MM.1S (cell line): Measurements from ENCODE around the gene CAMK2G.

Source experiments
- DNase-seq: peaks from one replicate; pipeline ENCODE4 v3.0.0-alpha.2; 2015
- H2AFZ ChIP-seq: fragments of 300-600 bp; sonication (generic); 2 replicates; pipeline ENCODE4 v1.6.0; 2016; ENCODE audit warnings: antibody characterized with exemption, low read length
- H3F3A ChIP-seq: fragments of 300-600 bp; sonication (generic); 2 replicates; pipeline ENCODE4 v1.6.1; 2016; ENCODE audit warnings: mild to moderate bottlenecking, antibody characterized with exemption, low read length, moderate library complexity, mixed read lengths; ENCODE audit not compliant: insufficient read depth
- H3K27ac ChIP-seq: fragments of 300-600 bp; sonication (generic); 2 replicates; pipeline ENCODE4 v1.5.1; 2016; ENCODE audit warnings: mild to moderate bottlenecking, low read length
- H3K27me3 ChIP-seq: fragments of 300-600 bp; sonication (generic); replicated peaks from 2 replicates; pipeline ENCODE4 v1.6.0; 2016; ENCODE audit warnings: low read length; ENCODE audit not compliant: insufficient read depth
- H3K36me3 ChIP-seq: fragments of 300-600 bp; sonication (generic); replicated peaks from 2 replicates; pipeline ENCODE4 v1.6.1; 2016; ENCODE audit warnings: mild to moderate bottlenecking, low read length, mixed read lengths; ENCODE audit not compliant: insufficient read depth
- H3K4me1 ChIP-seq: fragments of 300-600 bp; sonication (generic); 2 replicates; pipeline ENCODE4 v1.6.1; 2016; ENCODE audit warnings: low read length, mixed read lengths
- H3K4me2 ChIP-seq: fragments of 300-600 bp; sonication (generic); 2 replicates; pipeline ENCODE4 v1.6.0; 2016; ENCODE audit warnings: low read depth, low read length
- H3K4me3 ChIP-seq: fragments of 300-600 bp; sonication (generic); 2 replicates; pipeline ENCODE4 v1.5.1; 2016; ENCODE audit warnings: low read length, mixed read lengths
- H3K79me2 ChIP-seq: fragments of 300-600 bp; sonication (generic); 2 replicates; pipeline ENCODE4 v1.6.1; 2016; ENCODE audit warnings: mixed run types, low read length, mixed read lengths
- H3K9ac ChIP-seq: fragments of 300-600 bp; sonication (generic); 2 replicates; pipeline ENCODE4 v1.6.1; 2016; ENCODE audit warnings: low read length, mixed read lengths
- H3K9me2 ChIP-seq: fragments of 300-600 bp; sonication (generic); replicated peaks from 2 replicates; pipeline ENCODE4 v1.6.1; 2016; ENCODE audit warnings: mild to moderate bottlenecking, low read length, mixed read lengths; ENCODE audit not compliant: insufficient read depth
- H3K9me3 ChIP-seq: fragments of 300-600 bp; sonication (generic); replicated peaks from 2 replicates; pipeline ENCODE4 v1.6.1; 2016; ENCODE audit warnings: mild to moderate bottlenecking, low read length, mixed read lengths; ENCODE audit not compliant: insufficient read depth
- H4K20me1 ChIP-seq: fragments of 300-600 bp; sonication (generic); 2 replicates; pipeline ENCODE4 v1.6.1; 2016; ENCODE audit warnings: mild to moderate bottlenecking, low read length, moderate library complexity, mixed read lengths; ENCODE audit not compliant: insufficient read depth
- EZH2 ChIP-seq: fragments of 300-600 bp; sonication (generic); optimal IDR thresholded peaks from 2 replicates; pipeline ENCODE3; 2017; ENCODE audit warnings: low read depth, mild to moderate bottlenecking, antibody characterized with exemption, low read length, mixed read lengths
- EZH2phosphoT487 ChIP-seq: fragments of 300-600 bp; sonication (generic); IDR thresholded peaks from 2 replicates; pipeline ENCODE4 v1.6.1; 2018; ENCODE audit warnings: antibody characterized with exemption, low read length
- TF ChIP-seq, protein P1 (sequence below): fragments of 300-600 bp; sonication (generic); IDR thresholded peaks from 2 replicates; pipeline ENCODE4 v1.5.1; 2016; ENCODE audit warnings: antibody characterized with exemption, low read length, mixed read lengths

Gene CAMK2G

DNA sequence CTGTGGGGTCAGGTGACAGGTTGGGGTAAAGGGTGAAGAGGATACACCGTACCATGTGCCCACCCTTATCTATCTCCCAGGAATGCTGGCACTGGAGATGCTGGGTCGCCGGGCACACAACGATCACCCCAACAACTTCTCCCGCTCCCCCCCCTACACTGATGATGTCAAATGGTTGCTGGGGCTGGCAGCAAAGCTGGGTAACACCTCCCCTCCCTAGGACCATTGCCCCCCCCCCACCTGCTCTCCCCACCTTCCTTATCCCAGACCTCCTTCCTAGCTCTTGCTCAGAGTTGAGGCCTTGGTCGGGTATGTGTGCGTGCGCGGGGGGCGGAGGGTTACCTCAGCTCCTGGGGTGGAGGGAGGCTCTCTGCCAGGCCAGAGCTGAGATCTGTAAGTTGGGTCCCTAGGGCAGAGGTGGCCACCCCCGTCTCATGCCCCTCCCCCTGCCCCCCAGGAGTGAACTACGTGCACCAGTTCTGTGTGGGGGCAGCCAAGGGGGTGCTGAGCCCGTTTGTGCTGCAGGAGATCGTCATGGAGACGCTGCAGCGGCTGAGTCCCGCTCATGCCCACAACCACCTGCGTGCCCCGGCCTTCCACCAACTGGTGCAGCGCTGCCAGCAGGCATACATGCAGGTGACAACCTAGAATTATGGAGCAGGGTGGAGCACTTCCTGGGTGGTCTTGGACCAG lies 73.6 kb downstream of the CAMK2G start:
- no peaks in the 10 kb centered on the region for H4K20me1 ChIP-seq

DNA sequence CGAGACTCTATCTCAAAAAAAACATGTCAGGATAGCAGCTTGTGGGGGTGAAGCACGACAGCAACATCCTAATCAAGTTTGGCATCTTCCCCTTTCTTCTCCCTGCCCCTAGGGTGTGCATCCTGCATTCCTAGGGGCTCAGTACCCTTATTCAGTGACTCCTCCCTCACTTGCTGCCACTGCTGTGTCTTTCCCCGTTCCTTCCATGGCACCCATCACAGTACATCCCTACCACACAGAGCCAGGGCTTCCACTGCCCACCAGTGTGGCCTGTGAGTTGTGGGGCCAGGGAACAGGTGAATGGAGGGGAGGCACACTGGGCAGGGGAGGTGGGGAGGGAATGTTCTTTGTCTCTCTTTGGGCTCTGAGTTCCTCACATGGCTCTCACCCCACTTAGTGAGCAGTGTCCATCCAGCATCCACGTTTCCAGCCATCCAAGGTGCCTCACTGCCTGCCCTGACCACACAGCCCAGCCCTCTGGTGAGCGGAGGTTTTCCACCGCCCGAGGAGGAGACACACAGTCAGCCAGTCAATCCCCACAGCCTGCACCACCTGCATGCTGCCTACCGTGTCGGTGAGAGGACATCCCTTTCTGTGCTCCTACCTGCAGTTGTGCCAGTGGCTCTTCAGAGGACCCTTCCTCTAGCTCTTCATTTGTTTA lies 74.3 kb downstream of the CAMK2G start:
- Histone ChIP-seq H3F3A (peaks cover 4% of the 10 kb centered on the region; the same call in 1 of the 2 replicates), H3K79me2 (no peaks in the 10 kb centered on the region), H3K9ac (no peak overlapping the region), H3K4me1 (peaks cover 16% of the 10 kb centered on the region), H3K27ac (no peak overlapping the region), H4K20me1 (no peaks in the 10 kb centered on the region), H3K27me3 (no peaks in the 10 kb centered on the region), H2AFZ (no peak overlapping the region), H3K4me2 (no peak overlapping the region), H3K9me3 (no peaks in the 10 kb centered on the region), H3K36me3 (0 out of 2 replicates have a peak, but pooled peaks cover 5% of the 10 kb centered on the region), H3K9me2 (no peaks in the 10 kb centered on the region), H3K4me3 (no peak overlapping the region)
- DNase-seq, result no peak
- TF ChIP-seq EZH2phosphoT487, result no peak
- TF ChIP-seq, protein P1, sequence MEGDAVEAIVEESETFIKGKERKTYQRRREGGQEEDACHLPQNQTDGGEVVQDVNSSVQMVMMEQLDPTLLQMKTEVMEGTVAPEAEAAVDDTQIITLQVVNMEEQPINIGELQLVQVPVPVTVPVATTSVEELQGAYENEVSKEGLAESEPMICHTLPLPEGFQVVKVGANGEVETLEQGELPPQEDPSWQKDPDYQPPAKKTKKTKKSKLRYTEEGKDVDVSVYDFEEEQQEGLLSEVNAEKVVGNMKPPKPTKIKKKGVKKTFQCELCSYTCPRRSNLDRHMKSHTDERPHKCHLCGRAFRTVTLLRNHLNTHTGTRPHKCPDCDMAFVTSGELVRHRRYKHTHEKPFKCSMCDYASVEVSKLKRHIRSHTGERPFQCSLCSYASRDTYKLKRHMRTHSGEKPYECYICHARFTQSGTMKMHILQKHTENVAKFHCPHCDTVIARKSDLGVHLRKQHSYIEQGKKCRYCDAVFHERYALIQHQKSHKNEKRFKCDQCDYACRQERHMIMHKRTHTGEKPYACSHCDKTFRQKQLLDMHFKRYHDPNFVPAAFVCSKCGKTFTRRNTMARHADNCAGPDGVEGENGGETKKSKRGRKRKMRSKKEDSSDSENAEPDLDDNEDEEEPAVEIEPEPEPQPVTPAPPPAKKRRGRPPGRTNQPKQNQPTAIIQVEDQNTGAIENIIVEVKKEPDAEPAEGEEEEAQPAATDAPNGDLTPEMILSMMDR, result no peak
- no peak for TF ChIP-seq EZH2

More for the DNA sequence above, 73.6 kb downstream of the CAMK2G start:
- DNase-seq, result no peak
- TF ChIP-seq, protein P1, result no peak
- TF ChIP-seq EZH2phosphoT487 (no peak), EZH2 (no peak)
- Histone ChIP-seq H3K79me2 (no peaks in the 10 kb centered on the region), H3K4me1 (peaks cover 16% of the 10 kb centered on the region), H3K4me3 (no peak overlapping the region), H3K27me3 (no peaks in the 10 kb centered on the region), H3K27ac (no peak overlapping the region), H3K9me3 (no peaks in the 10 kb centered on the region), H3K9me2 (no peaks in the 10 kb centered on the region), H3F3A (peaks cover 4% of the 10 kb centered on the region; the same call in 1 of the 2 replicates), H3K4me2 (no peak overlapping the region), H3K36me3 (0 out of 2 replicates have a peak, but pooled peaks cover 5% of the 10 kb centered on the region), H3K9ac (no peak overlapping the region), H2AFZ (no peak overlapping the region)

DNA sequence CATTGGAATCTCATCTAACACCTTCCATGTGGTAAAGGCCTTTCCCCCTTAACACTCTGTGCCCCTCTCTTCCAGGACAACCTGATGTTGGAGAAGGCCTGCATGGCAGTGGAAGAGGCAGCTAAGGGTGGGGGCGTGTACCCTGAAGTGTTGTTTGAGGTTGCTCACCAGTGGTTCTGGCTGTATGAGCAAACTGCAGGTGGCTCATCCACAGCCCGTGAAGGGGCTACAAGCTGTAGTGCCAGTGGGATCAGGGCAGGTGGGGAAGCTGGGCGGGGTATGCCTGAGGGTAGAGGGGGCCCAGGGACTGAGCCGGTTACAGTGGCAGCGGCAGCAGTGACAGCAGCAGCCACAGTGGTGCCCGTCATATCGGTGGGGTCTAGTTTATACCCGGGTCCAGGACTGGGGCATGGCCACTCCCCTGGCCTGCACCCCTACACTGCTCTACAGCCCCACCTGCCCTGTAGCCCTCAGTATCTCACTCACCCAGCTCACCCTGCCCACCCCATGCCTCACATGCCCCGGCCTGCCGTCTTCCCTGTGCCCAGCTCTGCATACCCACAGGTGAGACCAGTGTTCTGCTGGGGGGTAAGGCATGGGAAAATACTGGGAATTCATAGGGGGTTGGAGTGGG lies 75.3 kb downstream of the CAMK2G start:
- Histone ChIP-seq H2AFZ (no peak overlapping the region), H4K20me1 (no peaks in the 10 kb centered on the region), H3K27ac (no peak overlapping the region), H3K27me3 (no peaks in the 10 kb centered on the region), H3K9me3 (no peaks in the 10 kb centered on the region), H3K4me2 (no peak overlapping the region), H3K9ac (no peak overlapping the region), H3F3A (no peaks in the 10 kb centered on the region), H3K4me1 (peaks cover 9% of the 10 kb centered on the region), H3K4me3 (no peak overlapping the region), H3K36me3 (peaks cover 5% of the 10 kb centered on the region; the same call in 1 of the 2 replicates), H3K9me2 (no peaks in the 10 kb centered on the region), H3K79me2 (no peaks in the 10 kb centered on the region)
- no peak for DNase-seq
- TF ChIP-seq EZH2 (no peak), EZH2phosphoT487 (no peak)
- TF ChIP-seq, protein P1, result no peak
